Trophoblast cell (in vitro differentiated cells and primary cell): Measurements from ENCODE around the gene USH2A.

Experiments
- DNase-seq, 2 donors: peaks; one replicate each; pipeline ENCODE4 v3.0.0-alpha.2; 2016
- H2AFZ ChIP-seq: 2 replicates; pipeline ENCODE4 v1.6.1; 2013; ENCODE audit warnings: low read length, moderate library complexity, mild to moderate bottlenecking; ENCODE audit not compliant: insufficient read depth, poor library complexity
- H2AK5ac ChIP-seq: 2 replicates; pipeline ENCODE4 v1.6.1; 2013; ENCODE audit warnings: mild to moderate bottlenecking, low read length
- H2BK120ac ChIP-seq: 2 replicates; pipeline ENCODE4 v1.6.1; 2013; ENCODE audit warnings: low read length, mild to moderate bottlenecking, moderate library complexity; ENCODE audit not compliant: insufficient read depth, poor library complexity
- H2BK12ac ChIP-seq: 2 replicates; pipeline ENCODE4 v1.6.1; 2013; ENCODE audit warnings: mild to moderate bottlenecking, low read length, moderate library complexity
- H2BK5ac ChIP-seq: 2 replicates; pipeline ENCODE4 v1.6.1; 2013; ENCODE audit warnings: low read length, low read depth, moderate library complexity, mild to moderate bottlenecking; ENCODE audit not compliant: poor library complexity
- H3K14ac ChIP-seq: 2 replicates; pipeline ENCODE4 v1.6.1; 2013; ENCODE audit warnings: mild to moderate bottlenecking, low read length
- H3K18ac ChIP-seq: 2 replicates; pipeline ENCODE4 v1.6.1; 2013; ENCODE audit warnings: mild to moderate bottlenecking, low read length
- H3K23ac ChIP-seq: 2 replicates; pipeline ENCODE4 v1.6.1; 2013; ENCODE audit warnings: low read length
- H3K27ac ChIP-seq: 2 replicates; pipeline ENCODE4 v1.5.1; 2013; ENCODE audit warnings: low read depth, mild to moderate bottlenecking, inconsistent platforms, low read length, moderate library complexity
- H3K27me3 ChIP-seq: 2 replicates; pipeline ENCODE4 v1.6.1; 2013; ENCODE audit warnings: inconsistent platforms, mild to moderate bottlenecking, low read length, moderate library complexity; ENCODE audit not compliant: insufficient read depth
- H3K36me3 ChIP-seq, 2 experiments: 1 replicate in 1 of 2; 2 replicates in 1 of 2; pipeline ENCODE4 v1.6.1; 2013; ENCODE audit warnings: low read length in 2 of 2, mild to moderate bottlenecking in 2 of 2, moderate library complexity in 1 of 2; ENCODE audit not compliant: insufficient read depth in 2 of 2, control insufficient read depth in 1 of 2
- H3K4ac ChIP-seq: 2 replicates; pipeline ENCODE4 v1.6.1; 2013; ENCODE audit warnings: low read depth, mild to moderate bottlenecking, low read length, moderate library complexity
- H3K4me1 ChIP-seq, 2 experiments: 1 replicate in 1 of 2; 2 replicates in 1 of 2; pipeline ENCODE4 v1.6.1; 2013; ENCODE audit warnings: low read length in 2 of 2, mild to moderate bottlenecking in 2 of 2, moderate library complexity in 1 of 2; ENCODE audit not compliant: insufficient read depth in 2 of 2, control insufficient read depth in 1 of 2
- H3K4me2 ChIP-seq: 2 replicates; pipeline ENCODE4 v1.6.1; 2013; ENCODE audit warnings: inconsistent platforms, mild to moderate bottlenecking, low read length, moderate library complexity
- H3K4me3 ChIP-seq: 2 replicates; pipeline ENCODE4 v1.5.1; 2013; ENCODE audit warnings: mild to moderate bottlenecking, low read depth, low read length, inconsistent platforms
- H3K79me1 ChIP-seq: one replicate; pipeline ENCODE4 v1.6.1; 2013; ENCODE audit warnings: low read length
- H3K79me2 ChIP-seq: 2 replicates; pipeline ENCODE4 v1.6.1; 2013; ENCODE audit warnings: low read length, mild to moderate bottlenecking; ENCODE audit not compliant: control insufficient read depth, insufficient read depth, poor library complexity
- H3K9ac ChIP-seq: 2 replicates; pipeline ENCODE4 v1.6.1; 2013; ENCODE audit warnings: mild to moderate bottlenecking, low read length
- H3K9me3 ChIP-seq: 2 replicates; pipeline ENCODE4 v1.6.1; 2013; ENCODE audit warnings: low read depth, mild to moderate bottlenecking, control low read depth, inconsistent platforms, low read length; ENCODE audit not compliant: insufficient read depth
- H4K12ac ChIP-seq: 2 replicates; pipeline ENCODE4 v1.6.1; 2013; ENCODE audit warnings: low read depth, mild to moderate bottlenecking, low read length, moderate library complexity
- H4K8ac ChIP-seq: 2 replicates; pipeline ENCODE4 v1.6.1; 2013; ENCODE audit warnings: low read depth, mild to moderate bottlenecking, low read length, moderate library complexity
- H4K91ac ChIP-seq: one replicate; pipeline ENCODE4 v1.6.1; 2013; ENCODE audit warnings: low read depth, mild to moderate bottlenecking, low read length, moderate library complexity
- WGBS: extraction: QIAGEN DNeasy Blood & Tissue Kit; methylation state at CpG from one replicate; pipeline ENCODE4 v1.1.7; 2013; ENCODE audit warnings: missing lambda C conversion rate; ENCODE audit not compliant: insufficient read length, insufficient coverage; ENCODE audit errors: extremely low coverage; 5-methylcytosine and 5-hydroxymethylcytosine counted together

The USH2A gene

GRCh38 chr1:215600258-215600792 is 822.9 kb downstream of the USH2A start:
- Histone ChIP-seq H3K14ac (no peak overlapping the region), H2AK5ac (no peak overlapping the region), H4K91ac (no peak overlapping the region), H2BK5ac (no peak overlapping the region), H3K27ac (no peak overlapping the region), H3K4me2 (no peak overlapping the region), H3K79me1 (no peaks in the 10 kb centered on the region), H3K9ac (no peak overlapping the region), H3K18ac (no peak overlapping the region), H3K79me2 (no peaks in the 10 kb centered on the region), H4K12ac (no peak overlapping the region), H3K36me3 (no peaks in the 10 kb centered on the region), H3K4me3 (no peak overlapping the region), H3K4ac (no peak overlapping the region), H4K8ac (no peak overlapping the region), H3K27me3 (no peaks in the 10 kb centered on the region), H3K23ac (no peak overlapping the region), H2BK12ac (no peak overlapping the region), H3K4me1 (peaks cover 1 to 2% of the 10 kb centered on the region in 2 experiments), H3K9me3 (no peaks in the 10 kb centered on the region), H2BK120ac (peak overlapping the region; percentile 33), H2AFZ (no peak overlapping the region)
- DNase-seq = no peak

GRCh38 chr1:215599418-215600074 is 823.7 kb downstream of the USH2A start:
- Histone ChIP-seq H2AK5ac (no peak overlapping the region), H4K8ac (no peak overlapping the region)

GRCh38 chr1:215597961-215598360 is 825.3 kb downstream of the USH2A start:
- no peak overlapping the region for H3K4me3 ChIP-seq

More at GRCh38 chr1:215599418-215600074, 823.7 kb downstream of the USH2A start:
- H3K4me2 ChIP-seq = no peak overlapping the region
- H3K79me2 ChIP-seq = no peaks in the 10 kb centered on the region
- no peaks in the 10 kb centered on the region for H3K27me3 ChIP-seq
- no peak overlapping the region for H2AFZ ChIP-seq
- H4K12ac ChIP-seq = no peak overlapping the region
- peaks cover 1 to 2% of the 10 kb centered on the region in 2 experiments for H3K4me1 ChIP-seq
- no peak overlapping the region for H3K14ac ChIP-seq
- no peak overlapping the region for H4K91ac ChIP-seq
- H2BK120ac ChIP-seq = no peak overlapping the region
- H3K79me1 ChIP-seq = no peaks in the 10 kb centered on the region
- WGBS = no CpG with 5 or more reads among the region's 3 CpGs
- no peak overlapping the region for H3K18ac ChIP-seq
- no peak overlapping the region for H2BK12ac ChIP-seq
- no peak overlapping the region for H3K27ac ChIP-seq
- no peaks in the 10 kb centered on the region for H3K36me3 ChIP-seq
- no peak overlapping the region for H3K23ac ChIP-seq
- no peak overlapping the region for H3K9ac ChIP-seq
- no peak overlapping the region for H3K4me3 ChIP-seq
- no peak overlapping the region for H2BK5ac ChIP-seq
- H3K4ac ChIP-seq = no peak overlapping the region
- no peak for DNase-seq
- H3K9me3 ChIP-seq = no peaks in the 10 kb centered on the region

GRCh38 chr1:215595231-215595630 is 828.0 kb downstream of the USH2A start:
- Histone ChIP-seq H3K14ac (no peak overlapping the region), H3K4me3 (no peak overlapping the region), H3K27ac (no peak overlapping the region), H4K8ac (no peak overlapping the region), H3K4me1 (peaks cover 0 to under 1% of the 10 kb centered on the region in 2 experiments), H2AK5ac (no peak overlapping the region), H3K4ac (no peak overlapping the region), H3K27me3 (no peaks in the 10 kb centered on the region), H2BK120ac (no peak overlapping the region), H3K9ac (no peak overlapping the region), H2BK12ac (no peak overlapping the region), H3K4me2 (no peak overlapping the region), H2BK5ac (no peak overlapping the region), H3K23ac (no peak overlapping the region), H3K9me3 (no peaks in the 10 kb centered on the region), H2AFZ (no peak overlapping the region), H4K12ac (no peak overlapping the region), H3K79me1 (no peaks in the 10 kb centered on the region), H3K36me3 (peaks cover 0 to 3% of the 10 kb centered on the region in 2 experiments), H4K91ac (no peak overlapping the region), H3K18ac (no peak overlapping the region), H3K79me2 (no peaks in the 10 kb centered on the region)
- no CpG with 5 or more reads among the region's 2 CpGs for WGBS
- peak; percentile 35 to 76 for DNase-seq

More at GRCh38 chr1:215597961-215598360, 825.3 kb downstream of the USH2A start:
- no peak overlapping the region for H2AFZ ChIP-seq
- no peak overlapping the region for H3K9ac ChIP-seq
- no peak overlapping the region for H4K91ac ChIP-seq
- H3K9me3 ChIP-seq = no peaks in the 10 kb centered on the region
- H3K18ac ChIP-seq = no peak overlapping the region
- no peak overlapping the region for H2BK12ac ChIP-seq
- no peak overlapping the region for H2AK5ac ChIP-seq
- no peak for DNase-seq
- H3K27ac ChIP-seq = no peak overlapping the region
- no peak overlapping the region for H2BK120ac ChIP-seq
- H3K4ac ChIP-seq = no peak overlapping the region
- H3K79me1 ChIP-seq = no peaks in the 10 kb centered on the region
- no peak overlapping the region for H3K23ac ChIP-seq
- H4K8ac ChIP-seq = no peak overlapping the region
- H3K14ac ChIP-seq = no peak overlapping the region
- H3K4me1 ChIP-seq = peaks cover 1 to 2% of the 10 kb centered on the region in 2 experiments
- no peaks in the 10 kb centered on the region for H3K79me2 ChIP-seq
- H3K36me3 ChIP-seq = no peaks in the 10 kb centered on the region
- H2BK5ac ChIP-seq = no peak overlapping the region
- no peak overlapping the region for H4K12ac ChIP-seq
- H3K4me2 ChIP-seq = no peak overlapping the region
- no peaks in the 10 kb centered on the region for H3K27me3 ChIP-seq
